Ovary (tissue), 9 donors: ENCODE measurements around the gene KCND3. TPM values are rescaled to one million over a fixed set of nuclear protein-coding genes. Genes with fewer than 3 reads are reported as not detected.

ENCODE experiments used
- DNase-seq, 5 donors: peaks; one replicate each; pipeline ENCODE4 v3.0.0-alpha.2; 2019 to 2020
- H3K27ac ChIP-seq, 2 donors: fragments of 200-600 bp; one replicate each; pipeline versions ENCODE4 v1.5.1 to v1.8.0; 2019 to 2022
- H3K27me3 ChIP-seq: fragments of 200-600 bp; one replicate; pipeline ENCODE4 v1.8.0; 2022
- H3K36me3 ChIP-seq: fragments of 200-600 bp; sonication (generic); one replicate; pipeline ENCODE4 v1.5.1; 2019
- H3K4me1 ChIP-seq: one replicate; pipeline ENCODE4 v1.8.1; 2013; ENCODE audit warnings: mild to moderate bottlenecking, moderate library complexity; ENCODE audit not compliant: insufficient read depth
- H3K4me3 ChIP-seq: fragments of 200-600 bp; sonication (generic); one replicate; pipeline ENCODE4 v1.5.1; 2017
- H3K9me3 ChIP-seq, 2 donors: fragments of 200-600 bp in 1 of 2; sonication (generic) in 1 of 2; one replicate each; pipeline versions ENCODE4 v1.5.1 to v1.8.1; 2013 to 2019; ENCODE audit warnings: mild to moderate bottlenecking in 1 of 2, moderate library complexity in 1 of 2
- EP300 ChIP-seq: sonication (generic); formaldehyde crosslinking; IDR thresholded peaks from one replicate; pipeline ENCODE4 v1.6.1; 2017; ENCODE audit warnings: antibody characterized with exemption
- POLR2A ChIP-seq: fragments of 450-650 bp; IDR thresholded peaks from one replicate; pipeline ENCODE4 v1.6.1; 2017; ENCODE audit warnings: antibody characterized with exemption, mild to moderate bottlenecking, moderate library complexity
- WGBS, 3 donors: extraction: QIAGEN DNeasy Blood & Tissue Kit in 1 of 3; methylation state at CpG; one replicate each; pipeline versions ENCODE4 v1.1.5 to v1.1.7; 2013 to 2017; 5-methylcytosine and 5-hydroxymethylcytosine counted together
- intact Hi-C, 4 donors: fragments of 100-400 bp; cut with DNase I; formaldehyde crosslinking; loops; one replicate each; pipeline versions ENCODE4 v1.11.0 to v1.15.1; 2022 to 2023
- polyA plus RNA-seq, 2 donors: library from polyadenylated mRNA; stranded (reverse); fragments of 200-250 nt in 1 of 2; fragments of 350-450 nt in 1 of 2; fragmentation: Illumina TruSeq in 1 of 2; extraction: RNeasy Lipid Tissue Mini Kit (QIAGEN cat#74804) in 1 of 2; gene quantifications; one replicate each; pipeline ENCODE4 v1.2.3, GENCODE V29; 2013 to 2014
- total RNA-seq, 7 donors: library from RNA; depleted of rRNA in 2 of 7; stranded (reverse); fragments of >200 nt in 2 of 7; fragmentation: NEBNext Ultra II Directional in 3 of 7; extraction: Animal tissue kit (Norgen Biotek cat#: 25700) in 3 of 7; gene quantifications; one replicate each; pipeline versions ENCODE4 v1.1.0 to v1.2.4, GENCODE V29; 2016 to 2023
- TF ChIP-seq, protein P1 (sequence below), 3 donors: fragments of 450-650 bp in 2 of 3; fragments of 200-600 bp in 1 of 3; IDR thresholded peaks; one replicate each; pipeline versions ENCODE4 v1.5.1 to v1.8.0; 2016 to 2022; ENCODE audit warnings: antibody characterized with exemption in 3 of 3, mild to moderate bottlenecking in 1 of 3
- donor health status: DM: no; HTN: no; CAD: no; lungs with moderate emphysema.
- donor health status: DM: no; HTN: no; CAD: no.
- donor health status: Bipolar disorder and iron deficiency.
- donor health status: DM: yes; HTN: yes; CAD: no.
- donor health status: DM: no; HTN: no; CAD: no.
- donor health status: DM: yes; HTN: yes; CAD: no.

Gene KCND3
- total and polyA plus RNA-seq, 9 donors: 0.15 to 6.5 (median 0.60) TPM

DNA sequence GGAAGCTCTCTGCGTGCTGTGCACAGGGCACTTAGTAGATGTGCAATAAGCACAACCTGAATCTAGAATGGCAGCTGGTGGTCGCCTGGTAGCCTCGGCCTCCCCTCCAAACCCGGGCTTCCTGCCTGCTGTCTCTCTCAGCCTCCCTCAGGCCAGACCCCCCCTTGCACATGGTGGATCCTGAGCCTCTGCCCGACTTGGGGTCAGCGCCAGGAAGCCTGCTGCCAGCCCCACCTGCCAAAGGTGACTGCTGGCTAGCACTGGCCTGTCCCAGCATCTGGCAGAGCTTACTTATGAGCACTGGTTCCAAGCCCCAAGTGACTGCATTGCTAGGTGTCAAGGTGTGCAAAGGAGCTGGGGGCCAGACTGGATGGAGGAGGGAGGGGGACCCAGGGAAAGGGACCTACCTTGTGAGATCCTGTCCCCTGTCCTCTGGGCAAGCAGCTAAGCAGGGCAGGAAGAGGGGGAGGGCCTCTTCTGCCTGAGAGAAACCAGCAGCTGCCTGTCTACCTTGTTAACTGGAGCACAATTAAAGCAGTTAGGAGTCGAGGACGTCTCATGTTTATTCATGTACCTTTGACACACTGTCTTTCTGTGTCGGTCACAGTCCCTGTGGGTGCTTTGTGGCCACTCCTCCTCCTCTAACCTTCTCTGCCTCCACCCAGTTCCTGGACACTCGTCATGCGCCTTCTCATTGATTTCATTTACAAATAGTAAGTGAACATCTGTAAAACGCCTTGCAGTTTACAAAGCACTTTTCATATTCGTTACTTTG, 132.9 kb downstream of the KCND3 start:
- no peaks in the 10 kb centered on the region for H3K27me3 ChIP-seq
- DNase-seq: no peak
- H3K4me1 ChIP-seq: no peaks in the 10 kb centered on the region
- intact Hi-C loops: no loop called here
- H3K9me3 ChIP-seq: no peaks in the 10 kb centered on the region
- H3K36me3 ChIP-seq: no peaks in the 10 kb centered on the region
- H3K27ac ChIP-seq: no peak overlapping the region
- no peak overlapping the region for H3K4me3 ChIP-seq
- 59 to 61% (median 61%) methylated on average over 13 of the region's 13 CpGs for WGBS, 3 donors
- TF ChIP-seq, protein P1, sequence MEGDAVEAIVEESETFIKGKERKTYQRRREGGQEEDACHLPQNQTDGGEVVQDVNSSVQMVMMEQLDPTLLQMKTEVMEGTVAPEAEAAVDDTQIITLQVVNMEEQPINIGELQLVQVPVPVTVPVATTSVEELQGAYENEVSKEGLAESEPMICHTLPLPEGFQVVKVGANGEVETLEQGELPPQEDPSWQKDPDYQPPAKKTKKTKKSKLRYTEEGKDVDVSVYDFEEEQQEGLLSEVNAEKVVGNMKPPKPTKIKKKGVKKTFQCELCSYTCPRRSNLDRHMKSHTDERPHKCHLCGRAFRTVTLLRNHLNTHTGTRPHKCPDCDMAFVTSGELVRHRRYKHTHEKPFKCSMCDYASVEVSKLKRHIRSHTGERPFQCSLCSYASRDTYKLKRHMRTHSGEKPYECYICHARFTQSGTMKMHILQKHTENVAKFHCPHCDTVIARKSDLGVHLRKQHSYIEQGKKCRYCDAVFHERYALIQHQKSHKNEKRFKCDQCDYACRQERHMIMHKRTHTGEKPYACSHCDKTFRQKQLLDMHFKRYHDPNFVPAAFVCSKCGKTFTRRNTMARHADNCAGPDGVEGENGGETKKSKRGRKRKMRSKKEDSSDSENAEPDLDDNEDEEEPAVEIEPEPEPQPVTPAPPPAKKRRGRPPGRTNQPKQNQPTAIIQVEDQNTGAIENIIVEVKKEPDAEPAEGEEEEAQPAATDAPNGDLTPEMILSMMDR (IDR thresholded peaks at IDR 0.05): no peak
- TF ChIP-seq POLR2A (no peak), EP300 (no peak)

DNA sequence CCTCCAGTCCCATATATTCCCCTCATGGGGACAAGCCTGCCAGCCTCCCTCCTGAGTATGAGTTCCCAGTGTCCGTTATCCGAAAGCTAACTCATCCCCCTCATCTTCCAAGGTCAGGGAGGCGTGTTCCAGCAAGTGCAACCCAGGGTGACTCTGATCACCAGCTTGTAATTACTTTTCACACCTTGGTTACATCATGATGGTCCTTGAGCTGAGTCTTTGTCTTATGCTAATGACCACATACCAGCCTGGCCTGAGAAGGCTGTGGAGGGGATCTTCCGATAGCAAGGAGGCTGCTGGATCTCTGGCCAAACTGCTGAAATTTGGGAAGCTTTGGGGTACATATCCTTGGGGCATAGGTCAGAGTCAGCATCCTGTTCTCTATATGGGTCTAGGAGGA, 134.2 kb downstream of the KCND3 start:
- Histone ChIP-seq H3K36me3 (no peaks in the 10 kb centered on the region), H3K27ac (no peak overlapping the region), H3K9me3 (no peaks in the 10 kb centered on the region), H3K4me3 (no peak overlapping the region), H3K4me1 (no peaks in the 10 kb centered on the region), H3K27me3 (no peaks in the 10 kb centered on the region)
- no peak for DNase-seq
- TF ChIP-seq EP300 (no peak), POLR2A (no peak)
- TF ChIP-seq, protein P1 (IDR thresholded peaks at IDR 0.05): no peak
- WGBS, 3 donors: 45 to 65% (median 50%) methylated on average over 4 of the region's 4 CpGs
- intact Hi-C loops: no loop called here

DNA sequence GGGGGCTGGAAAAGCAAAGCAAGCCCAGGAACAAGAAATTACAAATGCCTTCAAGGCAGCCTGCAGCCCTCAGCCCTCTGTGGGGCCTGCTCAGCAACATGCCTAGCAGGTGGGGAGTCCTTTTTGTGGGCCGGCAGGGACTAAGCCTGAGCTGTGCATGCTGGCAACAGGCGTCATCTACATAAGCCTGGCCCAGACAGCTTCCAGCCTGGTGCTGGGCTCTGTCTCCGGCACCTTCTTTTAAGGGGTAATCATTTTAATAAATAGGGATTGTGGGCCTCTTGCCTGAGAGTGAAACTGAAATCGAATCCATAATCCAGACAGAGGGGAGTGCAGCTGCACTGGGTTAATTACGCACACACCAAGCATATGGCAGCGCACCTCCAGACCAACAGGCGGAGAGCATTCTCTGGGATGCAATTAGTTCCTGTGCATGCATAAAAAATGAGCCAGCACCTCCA, 137.2 kb downstream of the KCND3 start:
- Histone ChIP-seq H3K36me3 (no peaks in the 10 kb centered on the region), H3K9me3 (no peaks in the 10 kb centered on the region), H3K4me1 (no peaks in the 10 kb centered on the region), H3K27me3 (no peaks in the 10 kb centered on the region), H3K4me3 (no peak overlapping the region), H3K27ac (no peak overlapping the region)
- no peak for DNase-seq
- intact Hi-C loops: no loop called here
- TF ChIP-seq, protein P1 (IDR thresholded peaks at IDR 0.05): no peak
- no peak for TF ChIP-seq POLR2A
- TF ChIP-seq EP300: no peak
- 66 to 78% (median 67%) methylated on average over 7 of the region's 7 CpGs for WGBS, 3 donors

DNA sequence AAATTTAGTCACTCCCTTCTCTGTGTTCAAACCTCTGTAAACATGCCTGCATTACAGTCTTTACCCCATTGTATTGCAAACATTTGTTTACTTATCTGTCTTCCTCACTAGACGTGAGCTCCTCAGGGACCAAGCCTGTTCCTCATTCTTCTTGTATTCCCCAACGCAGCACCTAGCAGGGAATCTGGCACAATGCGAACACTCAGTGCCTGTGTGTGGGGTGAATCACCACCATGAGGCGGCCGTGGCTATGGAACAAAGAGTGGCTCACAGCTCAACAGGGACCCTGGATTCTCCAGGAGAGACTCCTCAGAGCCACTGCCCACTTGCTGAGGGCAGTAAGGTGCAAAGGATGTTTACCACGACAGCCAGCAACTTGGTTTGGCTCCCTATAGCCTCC, 137.9 kb downstream of the KCND3 start:
- TF ChIP-seq EP300 (no peak), POLR2A (no peak)
- TF ChIP-seq, protein P1 (IDR thresholded peaks at IDR 0.05): no peak
- DNase-seq: no peak
- Histone ChIP-seq H3K4me1 (no peaks in the 10 kb centered on the region), H3K36me3 (no peaks in the 10 kb centered on the region), H3K27ac (no peak overlapping the region), H3K4me3 (no peak overlapping the region), H3K9me3 (no peaks in the 10 kb centered on the region), H3K27me3 (no peaks in the 10 kb centered on the region)
- 33 to 47% (median 34%) methylated on average over 6 of the region's 6 CpGs for WGBS, 3 donors
- intact Hi-C loops: no loop called here
